HUES64 (cell line): ENCODE results near the gene VWC2.
A peak's percentile ranks its signal among the peaks of the same experiment; 100 is the strongest.

Source experiments
- H3K27ac ChIP-seq: 2 replicates; pipeline ENCODE4 v1.7.0; 2013; ENCODE audit warnings: low read depth, low read length, inconsistent platforms
- H3K27me3 ChIP-seq: 2 replicates; pipeline ENCODE4 v1.6.1; 2013; ENCODE audit warnings: mild to moderate bottlenecking, low read length; ENCODE audit not compliant: insufficient read depth
- H3K36me3 ChIP-seq: 2 replicates; pipeline ENCODE4 v1.6.1; 2013; ENCODE audit warnings: mild to moderate bottlenecking, low read length; ENCODE audit not compliant: insufficient read depth
- H3K4me1 ChIP-seq: 2 replicates; pipeline ENCODE4 v1.6.1; 2013; ENCODE audit warnings: mild to moderate bottlenecking, low read length, moderate library complexity; ENCODE audit not compliant: insufficient read depth
- H3K4me3 ChIP-seq: 2 replicates; pipeline ENCODE4 v1.5.1; 2013; ENCODE audit warnings: mild to moderate bottlenecking, low read length, moderate library complexity
- H3K9ac ChIP-seq: 2 replicates; pipeline ENCODE4 v1.6.1; 2013; ENCODE audit warnings: mild to moderate bottlenecking, low read depth, low read length
- H3K9me3 ChIP-seq: 2 replicates; pipeline ENCODE4 v1.6.1; 2013; ENCODE audit warnings: low read depth, low read length; ENCODE audit not compliant: insufficient read depth
- WGBS: fragments of 150-250, 120-280 bp; methylation state at CpG from one replicate; pipeline ENCODE4 v1.1.7; 2013; ENCODE audit warnings: missing lambda C conversion rate; 5-methylcytosine and 5-hydroxymethylcytosine counted together

The VWC2 gene

GRCh38 chr7:49852619-49853462, 79.4 kb downstream of the VWC2 start:
- no peak overlapping the region for H3K27ac ChIP-seq
- WGBS = 63% methylated on average over 11 of the region's 11 CpGs
- no peaks in the 10 kb centered on the region for H3K36me3 ChIP-seq
- no peak overlapping the region for H3K4me3 ChIP-seq
- H3K9ac ChIP-seq = no peak overlapping the region
- H3K4me1 ChIP-seq = peaks cover 5% of the 10 kb centered on the region
- H3K27me3 ChIP-seq = no peaks in the 10 kb centered on the region
- no peaks in the 10 kb centered on the region for H3K9me3 ChIP-seq

- H3K9me3 ChIP-seq = no peaks in the 10 kb centered on the region
- no peak overlapping the region for H3K4me3 ChIP-seq
- peaks cover 5% of the 10 kb centered on the region for H3K4me1 ChIP-seq
- H3K27ac ChIP-seq = peak overlapping the region; percentile 7; the same call in 1 of the 2 replicates
- no peak overlapping the region for H3K9ac ChIP-seq
- no peaks in the 10 kb centered on the region for H3K27me3 ChIP-seq
- WGBS = 49% methylated on average over 7 of the region's 7 CpGs
- no peaks in the 10 kb centered on the region for H3K36me3 ChIP-seq
Observed at GRCh38 chr7:49855281-49855980, 82.0 kb downstream of the VWC2 start.

GRCh38 chr7:49860293-49860692, 86.9 kb downstream of the VWC2 start:
- H3K36me3 ChIP-seq = no peaks in the 10 kb centered on the region
- no peaks in the 10 kb centered on the region for H3K9me3 ChIP-seq
- no peak overlapping the region for H3K9ac ChIP-seq
- H3K27ac ChIP-seq = no peak overlapping the region
- no peak overlapping the region for H3K4me3 ChIP-seq
- no peaks in the 10 kb centered on the region for H3K27me3 ChIP-seq
- 100% methylated on average over 1 of the region's 1 CpG for WGBS
- peaks cover 5% of the 10 kb centered on the region for H3K4me1 ChIP-seq

- Histone ChIP-seq H3K27me3 (no peaks in the 10 kb centered on the region), H3K36me3 (no peaks in the 10 kb centered on the region), H3K9ac (no peak overlapping the region), H3K27ac (no peak overlapping the region), H3K9me3 (no peaks in the 10 kb centered on the region), H3K4me3 (no peak overlapping the region), H3K4me1 (0 out of 2 replicates have a peak, but pooled peaks cover 9% of the 10 kb centered on the region)
- WGBS = 86% methylated on average over 10 of the region's 10 CpGs
Observed at GRCh38 chr7:49866076-49866735, 92.8 kb downstream of the VWC2 start.

GRCh38 chr7:49866910-49867309, 93.5 kb downstream of the VWC2 start:
- Histone ChIP-seq H3K9ac (no peak overlapping the region), H3K27me3 (no peaks in the 10 kb centered on the region), H3K9me3 (no peaks in the 10 kb centered on the region), H3K4me1 (0 out of 2 replicates have a peak, but pooled peaks cover 9% of the 10 kb centered on the region), H3K36me3 (no peaks in the 10 kb centered on the region), H3K27ac (no peak overlapping the region), H3K4me3 (no peak overlapping the region)
- WGBS = 77% methylated on average over 5 of the region's 5 CpGs

GRCh38 chr7:49873420-49873819, 100.0 kb downstream of the VWC2 start:
- H3K36me3 ChIP-seq = no peaks in the 10 kb centered on the region
- no peak overlapping the region for H3K4me3 ChIP-seq
- no peak overlapping the region for H3K27ac ChIP-seq
- H3K9me3 ChIP-seq = no peaks in the 10 kb centered on the region
- H3K27me3 ChIP-seq = no peaks in the 10 kb centered on the region
- 94% methylated on average over 1 of the region's 1 CpG for WGBS
- H3K9ac ChIP-seq = no peak overlapping the region
- H3K4me1 ChIP-seq = no peaks in the 10 kb centered on the region

- WGBS = 100% methylated on average over 1 of the region's 1 CpG
- Histone ChIP-seq H3K4me3 (no peak overlapping the region), H3K27ac (no peak overlapping the region), H3K36me3 (no peaks in the 10 kb centered on the region), H3K4me1 (no peaks in the 10 kb centered on the region), H3K9ac (no peak overlapping the region), H3K9me3 (no peaks in the 10 kb centered on the region), H3K27me3 (no peaks in the 10 kb centered on the region)
Observed at GRCh38 chr7:49875336-49875735, 101.9 kb downstream of the VWC2 start.

- 92% methylated on average over 2 of the region's 3 CpGs for WGBS
- Histone ChIP-seq H3K4me3 (no peak overlapping the region), H3K9ac (no peak overlapping the region)
Observed at GRCh38 chr7:49876202-49876601, 102.8 kb downstream of the VWC2 start.

GRCh38 chr7:49878089-49878488, 104.7 kb downstream of the VWC2 start:
- Histone ChIP-seq H3K27ac (no peak overlapping the region), H3K36me3 (no peaks in the 10 kb centered on the region), H3K27me3 (no peaks in the 10 kb centered on the region), H3K4me1 (no peaks in the 10 kb centered on the region), H3K9ac (no peak overlapping the region), H3K4me3 (no peak overlapping the region), H3K9me3 (no peaks in the 10 kb centered on the region)
- WGBS = no CpG with 5 or more reads among the region's 2 CpGs

More at GRCh38 chr7:49876202-49876601, 102.8 kb downstream of the VWC2 start:
- no peak overlapping the region for H3K27ac ChIP-seq
- no peaks in the 10 kb centered on the region for H3K9me3 ChIP-seq
- no peaks in the 10 kb centered on the region for H3K36me3 ChIP-seq
- H3K27me3 ChIP-seq = no peaks in the 10 kb centered on the region
- no peaks in the 10 kb centered on the region for H3K4me1 ChIP-seq

GRCh38 chr7:49878627-49879026, 105.2 kb downstream of the VWC2 start:
- H3K36me3 ChIP-seq = no peaks in the 10 kb centered on the region
- WGBS = 96% methylated on average over 3 of the region's 3 CpGs
- H3K27me3 ChIP-seq = no peaks in the 10 kb centered on the region
- H3K9me3 ChIP-seq = no peaks in the 10 kb centered on the region
- no peak overlapping the region for H3K27ac ChIP-seq
- H3K4me1 ChIP-seq = no peaks in the 10 kb centered on the region
- H3K4me3 ChIP-seq = no peak overlapping the region
- H3K9ac ChIP-seq = no peak overlapping the region

- H3K27me3 ChIP-seq = no peaks in the 10 kb centered on the region
- H3K36me3 ChIP-seq = no peaks in the 10 kb centered on the region
- no peaks in the 10 kb centered on the region for H3K4me1 ChIP-seq
- H3K9ac ChIP-seq = no peak overlapping the region
- no peak overlapping the region for H3K4me3 ChIP-seq
- H3K27ac ChIP-seq = no peak overlapping the region
- no peaks in the 10 kb centered on the region for H3K9me3 ChIP-seq
- WGBS = 94% methylated on average over 1 of the region's 1 CpG
Observed at GRCh38 chr7:49883933-49884332, 110.5 kb downstream of the VWC2 start.
